HFFc6 (cell line): ENCODE results near the gene TBATA. TPM values are rescaled to one million over a fixed set of nuclear protein-coding genes. Genes with fewer than 3 reads are reported as not detected.

Source experiments
- DNase-seq: peaks from one replicate; pipeline ENCODE4 v3.0.0-alpha.2; 2018
- H3K27ac Mint-ChIP-seq: 2 replicates; pipeline ENCODE4 v1.8.0; 2020; ENCODE audit warnings: mild to moderate bottlenecking, mixed read lengths
- H3K27me3 Mint-ChIP-seq: 2 replicates; pipeline ENCODE4 v1.8.0; 2021; ENCODE audit warnings: mild to moderate bottlenecking, moderate library complexity, mixed read lengths; ENCODE audit not compliant: insufficient read depth
- H3K36me3 Mint-ChIP-seq: 2 replicates; pipeline ENCODE4 v1.8.0; 2021; ENCODE audit warnings: low read depth, mixed read lengths
- H3K4me1 Mint-ChIP-seq: 2 replicates; pipeline ENCODE4 v1.8.0; 2020; ENCODE audit warnings: low read depth, mixed read lengths
- H3K4me3 Mint-ChIP-seq: 2 replicates; pipeline ENCODE4 v1.8.0; 2020; ENCODE audit warnings: mild to moderate bottlenecking, moderate library complexity, mixed read lengths
- H3K9me3 Mint-ChIP-seq: 2 replicates; pipeline ENCODE4 v1.8.0; 2020; ENCODE audit warnings: mild to moderate bottlenecking, mixed read lengths
- total RNA-seq, 6 experiments: library from RNA; stranded (reverse); fragmentation: NEBNext Ultra II Directional; extraction: Animal tissue kit (Norgen Biotek cat#: 25700); gene quantifications; 2 replicates in 1 of 6; 3 replicates in 5 of 6; pipeline ENCODE4 v1.2.3, GENCODE V29; 2021
- TF ChIP-seq, protein P1 (sequence below): fragments of 200-600 bp; sonication (generic); IDR thresholded peaks from 2 replicates; pipeline ENCODE4 v1.5.0; 2021; ENCODE audit warnings: antibody characterized with exemption, mild to moderate bottlenecking

Gene TBATA
- total RNA-seq, 6 experiments from 2014 or later: not detected

GRCh38 chr10:70752571-70752970, 32.6 kb downstream of the TBATA start:
- Mint-ChIP-seq H3K27me3 (peaks cover 26% of the 10 kb centered on the region), H3K4me3 (no peak overlapping the region), H3K9me3 (no peaks in the 10 kb centered on the region), H3K27ac (no peak overlapping the region), H3K36me3 (no peaks in the 10 kb centered on the region), H3K4me1 (peaks cover 17% of the 10 kb centered on the region; the same call in 1 of the 2 replicates)
- TF ChIP-seq, protein P1, sequence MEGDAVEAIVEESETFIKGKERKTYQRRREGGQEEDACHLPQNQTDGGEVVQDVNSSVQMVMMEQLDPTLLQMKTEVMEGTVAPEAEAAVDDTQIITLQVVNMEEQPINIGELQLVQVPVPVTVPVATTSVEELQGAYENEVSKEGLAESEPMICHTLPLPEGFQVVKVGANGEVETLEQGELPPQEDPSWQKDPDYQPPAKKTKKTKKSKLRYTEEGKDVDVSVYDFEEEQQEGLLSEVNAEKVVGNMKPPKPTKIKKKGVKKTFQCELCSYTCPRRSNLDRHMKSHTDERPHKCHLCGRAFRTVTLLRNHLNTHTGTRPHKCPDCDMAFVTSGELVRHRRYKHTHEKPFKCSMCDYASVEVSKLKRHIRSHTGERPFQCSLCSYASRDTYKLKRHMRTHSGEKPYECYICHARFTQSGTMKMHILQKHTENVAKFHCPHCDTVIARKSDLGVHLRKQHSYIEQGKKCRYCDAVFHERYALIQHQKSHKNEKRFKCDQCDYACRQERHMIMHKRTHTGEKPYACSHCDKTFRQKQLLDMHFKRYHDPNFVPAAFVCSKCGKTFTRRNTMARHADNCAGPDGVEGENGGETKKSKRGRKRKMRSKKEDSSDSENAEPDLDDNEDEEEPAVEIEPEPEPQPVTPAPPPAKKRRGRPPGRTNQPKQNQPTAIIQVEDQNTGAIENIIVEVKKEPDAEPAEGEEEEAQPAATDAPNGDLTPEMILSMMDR: no peak
- DNase-seq: no peak

DNA sequence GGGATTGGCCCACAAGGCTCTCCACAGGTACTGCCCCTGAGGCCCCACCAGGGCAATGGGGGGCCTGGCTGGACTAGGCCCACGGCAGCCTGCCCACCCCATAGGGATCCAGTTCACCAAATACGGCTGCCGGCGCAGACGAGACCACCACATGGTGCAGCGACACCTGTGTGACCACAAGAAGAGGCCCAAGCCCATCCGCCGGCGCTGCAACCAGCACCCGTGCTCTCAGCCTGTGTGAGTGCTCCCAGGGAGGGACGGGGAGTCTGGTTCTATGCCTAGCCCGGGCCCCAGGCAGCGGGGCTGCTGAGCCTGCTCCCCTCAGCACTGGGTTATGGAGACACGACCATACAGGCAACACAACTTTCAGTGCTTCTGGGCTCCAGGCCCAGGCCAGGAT, 33.2 kb downstream of the TBATA start:
- H3K27ac Mint-ChIP-seq: no peak overlapping the region
- H3K36me3 Mint-ChIP-seq: no peaks in the 10 kb centered on the region
- peaks cover 29% of the 10 kb centered on the region for H3K27me3 Mint-ChIP-seq
- H3K4me3 Mint-ChIP-seq: no peak overlapping the region
- TF ChIP-seq, protein P1: no peak
- H3K9me3 Mint-ChIP-seq: no peaks in the 10 kb centered on the region
- peaks cover 15% of the 10 kb centered on the region; the same call in 1 of the 2 replicates for H3K4me1 Mint-ChIP-seq
- no peak for DNase-seq

GRCh38 chr10:70751356-70751755, 33.8 kb downstream of the TBATA start:
- Mint-ChIP-seq H3K27me3 (peaks cover 28% of the 10 kb centered on the region), H3K4me1 (peaks cover 11% of the 10 kb centered on the region; the same call in 1 of the 2 replicates), H3K27ac (no peak overlapping the region), H3K9me3 (no peaks in the 10 kb centered on the region), H3K36me3 (no peaks in the 10 kb centered on the region), H3K4me3 (no peak overlapping the region)
- DNase-seq: no peak
- TF ChIP-seq, protein P1: no peak

DNA sequence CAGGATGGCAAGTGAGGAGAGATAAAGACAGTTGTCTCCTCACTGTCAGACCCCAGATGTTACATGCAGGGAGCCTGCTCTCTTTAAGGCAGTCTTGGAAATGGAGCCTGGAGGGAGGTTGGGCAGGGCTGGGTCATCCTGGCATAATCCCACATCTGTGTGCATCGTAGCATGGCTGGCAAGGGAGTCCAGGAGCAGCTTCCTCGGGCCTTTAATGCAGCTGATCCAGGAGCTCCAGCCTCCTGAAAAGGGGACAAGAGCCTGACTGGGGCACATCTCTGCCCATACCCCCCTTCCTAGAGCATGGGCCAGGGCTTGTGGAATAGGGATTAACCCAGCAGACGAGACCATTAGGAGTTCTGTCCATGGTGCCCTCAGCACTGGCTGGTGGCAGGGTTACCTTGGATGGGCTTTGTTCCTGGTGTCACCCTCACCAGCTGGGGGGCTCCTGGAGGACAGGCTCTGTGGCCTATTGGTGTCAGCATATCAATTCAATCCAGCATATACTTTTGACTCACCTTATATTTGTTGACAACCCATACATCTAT, 34.9 kb downstream of the TBATA start:
- no peak overlapping the region for H3K4me3 Mint-ChIP-seq
- H3K27ac Mint-ChIP-seq: no peak overlapping the region

DNA sequence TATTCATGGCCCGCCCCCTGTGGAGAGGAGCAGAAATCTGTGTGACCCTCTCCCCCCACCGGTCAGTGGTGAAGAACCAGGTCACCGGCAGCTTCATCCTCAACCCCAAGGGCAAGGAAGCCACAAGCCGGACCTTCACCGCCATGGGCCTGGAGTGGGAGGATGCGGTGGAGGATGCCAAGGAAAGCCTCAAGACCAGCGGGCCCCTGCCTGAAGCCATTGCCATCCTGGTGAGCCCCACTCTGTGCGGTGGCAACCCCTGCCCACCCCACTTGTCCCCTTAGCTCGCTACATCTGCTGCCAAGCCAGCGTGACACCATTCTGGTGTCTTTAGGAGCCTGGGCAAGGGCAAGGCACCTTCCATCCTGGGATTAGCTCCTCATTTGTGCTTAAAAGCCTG, 35.4 kb downstream of the TBATA start:
- no peak for DNase-seq
- Mint-ChIP-seq H3K4me3 (no peak overlapping the region), H3K4me1 (peaks cover 7% of the 10 kb centered on the region; the same call in 1 of the 2 replicates), H3K27ac (no peak overlapping the region), H3K27me3 (peaks cover 25% of the 10 kb centered on the region), H3K9me3 (no peaks in the 10 kb centered on the region), H3K36me3 (no peaks in the 10 kb centered on the region)
- TF ChIP-seq, protein P1: no peak

More for the DNA sequence above, 34.9 kb downstream of the TBATA start:
- DNase-seq: no peak
- peaks cover 30% of the 10 kb centered on the region for H3K27me3 Mint-ChIP-seq
- H3K9me3 Mint-ChIP-seq: no peaks in the 10 kb centered on the region
- H3K36me3 Mint-ChIP-seq: no peaks in the 10 kb centered on the region
- peaks cover 11% of the 10 kb centered on the region; the same call in 1 of the 2 replicates for H3K4me1 Mint-ChIP-seq
- TF ChIP-seq, protein P1: no peak
